ELF-1 (cell line): ENCODE results near the gene SP140.

Source experiments
- DNase-seq: peaks from one replicate; pipeline ENCODE4 v3.0.0-alpha.2; 2016; ENCODE audit warnings: low read depth, low spot score

The SP140 gene

DNA sequence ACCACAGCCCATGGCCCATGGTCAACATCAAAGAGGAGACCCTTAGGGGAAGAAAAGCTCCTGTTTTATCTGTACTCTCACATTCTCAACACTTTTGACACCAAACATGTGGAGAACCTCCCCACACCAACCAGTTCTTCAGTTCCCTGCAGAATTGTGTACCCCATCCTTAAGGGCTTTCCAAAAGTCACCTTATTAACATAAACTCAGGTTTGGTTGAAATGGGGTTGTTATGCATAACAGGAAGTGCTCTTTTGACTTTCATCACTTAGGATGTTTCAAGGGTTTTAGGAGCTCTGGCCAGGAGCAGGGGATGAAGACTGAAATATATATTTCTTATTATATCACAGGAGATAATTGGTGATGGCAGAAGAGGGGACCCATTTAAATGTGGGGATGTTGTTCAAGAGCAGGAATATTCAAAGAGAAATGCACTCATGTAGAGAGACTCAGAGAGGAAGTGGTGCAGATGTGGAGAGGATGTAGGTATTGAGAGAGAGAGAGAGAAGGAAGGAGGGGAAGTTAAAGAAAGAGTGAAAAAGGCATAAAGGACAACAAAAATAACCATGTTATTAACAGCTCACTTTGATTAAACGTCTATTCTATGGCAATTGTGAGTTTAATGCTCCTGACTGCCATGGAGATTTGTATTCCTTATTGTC lies 136.6 kb downstream of the SP140 start:
- no peak for DNase-seq
